Thoracic aorta (tissue), 2 donors: ENCODE measurements around the gene ECSIT. TPM values are rescaled to one million over a fixed set of nuclear protein-coding genes. Genes with fewer than 3 reads are reported as not detected.

Experiments used
- ATAC-seq: fragments of 150-250 bp; one replicate; pipeline ENCODE4 v1.8.0; 2017; ENCODE audit warnings: low read depth; ENCODE audit not compliant: insufficient number of reproducible peaks, low FRiP score
- DNase-seq: peaks from one replicate; pipeline ENCODE4 v3.0.0-alpha.2; 2020; ENCODE audit warnings: low spot score
- H3K27ac ChIP-seq, 2 donors: fragments of 200-600 bp; sonication (generic); 1 replicate in 1 of 2; 2 replicates in 1 of 2; pipeline ENCODE4 v1.5.1; 2016; ENCODE audit warnings: mild to moderate bottlenecking in 2 of 2, moderate library complexity in 2 of 2
- H3K27me3 ChIP-seq: fragments of 200-600 bp; sonication (generic); replicated peaks from 2 replicates; pipeline ENCODE4 v1.6.0; 2016; ENCODE audit warnings: mild to moderate bottlenecking; ENCODE audit not compliant: insufficient read depth
- H3K36me3 ChIP-seq: fragments of 200-600 bp; sonication (generic); one replicate; pipeline ENCODE4 v1.5.1; 2016
- H3K4me1 ChIP-seq, 2 donors: fragments of 200-600 bp; sonication (generic); 1 replicate in 1 of 2; 2 replicates in 1 of 2; pipeline versions ENCODE4 v1.5.1 to v1.6.0; 2016; ENCODE audit warnings: low read depth in 2 of 2, mild to moderate bottlenecking in 1 of 2; ENCODE audit not compliant: control insufficient read depth in 1 of 2
- H3K4me3 ChIP-seq: fragments of 200-600 bp; sonication (generic); 2 replicates; pipeline ENCODE4 v1.5.1; 2016; ENCODE audit warnings: mild to moderate bottlenecking
- H3K9me3 ChIP-seq: fragments of 200-600 bp; sonication (generic); 2 replicates; pipeline ENCODE4 v1.5.1; 2016
- CTCF ChIP-seq: fragments of 200-600 bp; sonication (generic); IDR thresholded peaks from one replicate; pipeline ENCODE4 v1.5.1; 2019; ENCODE audit warnings: antibody characterized with exemption
- total RNA-seq, 2 donors: library from RNA; depleted of rRNA; stranded (reverse); fragments of >200 nt; gene quantifications; one replicate each; pipeline versions ENCODE4 v1.1.0 to v1.2.3, GENCODE V29; 2016

The ECSIT gene
- total RNA-seq, 2 donors from 2014 or later, result 40.4 to 44.1 TPM

GRCh38 chr19:11482384-11483050, 46.4 kb downstream of the ECSIT start:
- Histone ChIP-seq H3K27ac (no peak overlapping the region), H3K4me3 (peak overlapping the region; percentile 60)

GRCh38 chr19:11481534-11482383, 47.2 kb downstream of the ECSIT start:
- H3K4me3 ChIP-seq, result peak overlapping the region; percentile 60
- TF ChIP-seq CTCF, result no peak
- no peak overlapping the region for H3K27ac ChIP-seq
- H3K4me1 ChIP-seq, result peaks cover 10 to 22% of the 10 kb centered on the region in 2 donors
- no peaks in the 10 kb centered on the region for H3K36me3 ChIP-seq
- ATAC-seq (no peak), DNase-seq (peak; percentile 31)
- no peaks in the 10 kb centered on the region for H3K9me3 ChIP-seq
- H3K27me3 ChIP-seq, result peaks cover 8% of the 10 kb centered on the region

More at GRCh38 chr19:11482384-11483050, 46.4 kb downstream of the ECSIT start:
- ATAC-seq (peak; percentile 27), DNase-seq (peak; percentile 27)
- Histone ChIP-seq H3K9me3 (no peaks in the 10 kb centered on the region), H3K36me3 (no peaks in the 10 kb centered on the region), H3K4me1 (peaks cover 10 to 22% of the 10 kb centered on the region in 2 donors), H3K27me3 (peaks cover 8% of the 10 kb centered on the region)
- peak; percentile 95 for TF ChIP-seq CTCF

- ATAC-seq (no peak), DNase-seq (no peak)
- Histone ChIP-seq H3K4me3 (peak within 1 kb of the TSS; percentile 60), H3K9me3 (no peaks in the 10 kb centered on the region), H3K27ac (no peak within 1 kb of the TSS), H3K4me1 (peaks cover 10 to 22% of the 10 kb centered on the region in 2 donors), H3K27me3 (peaks cover 8% of the 10 kb centered on the region), H3K36me3 (no peaks in the 10 kb centered on the region)
- no peak for TF ChIP-seq CTCF
These were observed 48.0 kb downstream of the ECSIT start, which contains the start of gene ELAVL3 for GRCh38 chr19:11480715-11481533. ELAVL3 (minus strand) TSS chr19:11481046; CDS start chr19:11480608, 438 bp downstream.

- Histone ChIP-seq H3K4me1 (peaks cover 10 to 22% of the 10 kb centered on the region in 2 donors), H3K9me3 (no peaks in the 10 kb centered on the region), H3K36me3 (no peaks in the 10 kb centered on the region), H3K27me3 (peaks cover 8% of the 10 kb centered on the region), H3K27ac (no peak overlapping the region), H3K4me3 (peak overlapping the region; percentile 27)
- no peak for DNase-seq
- no peak for TF ChIP-seq CTCF
- no peak for ATAC-seq
These were observed 48.8 kb downstream of the ECSIT start for GRCh38 chr19:11479898-11480714.
